MCF 10A (cell line): Measurements from ENCODE around the gene HDAC7. TPM values are rescaled to one million over a fixed set of nuclear protein-coding genes. Genes with fewer than 3 reads are reported as not detected.

Source experiments
- BruUV-seq: library from RNA; stranded (reverse); fragments of 400-500 nt; replicated peaks from 2 replicates; lab custom pipeline; 2021; lab: Mats Ljungman, UMichigan
- CTCF ChIA-PET: fragments of 300-600 bp; sonication (Branson Sonifier 250); formaldehyde crosslinking; extraction: SDS; loops from one replicate; lab custom pipeline; 2021; ENCODE audit warnings: antibody characterized with exemption, inconsistent platforms; lab: Yijun Ruan, JAX
- POLR2A ChIA-PET: fragments of 300-600, 350-650 bp; sonication (Branson Sonifier 250); formaldehyde crosslinking; extraction: SDS; loops from one replicate; lab custom pipeline; 2020; ENCODE audit warnings: antibody characterized with exemption, inconsistent platforms; lab: Yijun Ruan, JAX
- DNase-seq: peaks from one replicate; pipeline ENCODE4 v3.0.0-alpha.2; 2018; ENCODE audit not compliant: unreplicated experiment
- H3K27ac Mint-ChIP-seq: one replicate; pipeline ENCODE4 v1.8.0; 2022; ENCODE audit warnings: mild to moderate bottlenecking, low read depth, mixed read lengths; ENCODE audit not compliant: unreplicated experiment
- H3K27me3 Mint-ChIP-seq: one replicate; pipeline ENCODE4 v1.8.0; 2022; ENCODE audit warnings: mixed read lengths; ENCODE audit not compliant: insufficient read depth, unreplicated experiment
- H3K36me3 Mint-ChIP-seq: one replicate; pipeline ENCODE4 v1.8.0; 2022; ENCODE audit warnings: mild to moderate bottlenecking, moderate library complexity, mixed read lengths; ENCODE audit not compliant: insufficient read depth, unreplicated experiment
- H3K4me1 Mint-ChIP-seq: one replicate; pipeline ENCODE4 v1.8.0; 2022; ENCODE audit warnings: mixed read lengths; ENCODE audit not compliant: insufficient read depth, unreplicated experiment
- H3K4me3 Mint-ChIP-seq: one replicate; pipeline ENCODE4 v1.8.0; 2022; ENCODE audit warnings: mild to moderate bottlenecking, moderate library complexity, mixed read lengths; ENCODE audit not compliant: unreplicated experiment
- H3K9me3 Mint-ChIP-seq: one replicate; pipeline ENCODE4 v1.8.0; 2022; ENCODE audit warnings: mixed read lengths; ENCODE audit not compliant: unreplicated experiment
- CTCF ChIP-seq: fragments of 200-600 bp; IDR thresholded peaks from one replicate; pipeline ENCODE4 v1.8.0; 2022; ENCODE audit warnings: antibody characterized with exemption, mild to moderate bottlenecking; ENCODE audit not compliant: unreplicated experiment
- intact Hi-C: fragments of 100-400 bp; cut with micrococcal nuclease; formaldehyde crosslinking; loops from 2 replicates; pipeline ENCODE4 v1.14.1; 2022
- total RNA-seq: library from RNA; stranded (reverse); gene quantifications from 2 replicates; pipeline ENCODE4 v1.2.3, GENCODE V29; 2022

The HDAC7 gene
- total RNA-seq, 1 experiment from 2014 or later: 80.1 TPM

DNA sequence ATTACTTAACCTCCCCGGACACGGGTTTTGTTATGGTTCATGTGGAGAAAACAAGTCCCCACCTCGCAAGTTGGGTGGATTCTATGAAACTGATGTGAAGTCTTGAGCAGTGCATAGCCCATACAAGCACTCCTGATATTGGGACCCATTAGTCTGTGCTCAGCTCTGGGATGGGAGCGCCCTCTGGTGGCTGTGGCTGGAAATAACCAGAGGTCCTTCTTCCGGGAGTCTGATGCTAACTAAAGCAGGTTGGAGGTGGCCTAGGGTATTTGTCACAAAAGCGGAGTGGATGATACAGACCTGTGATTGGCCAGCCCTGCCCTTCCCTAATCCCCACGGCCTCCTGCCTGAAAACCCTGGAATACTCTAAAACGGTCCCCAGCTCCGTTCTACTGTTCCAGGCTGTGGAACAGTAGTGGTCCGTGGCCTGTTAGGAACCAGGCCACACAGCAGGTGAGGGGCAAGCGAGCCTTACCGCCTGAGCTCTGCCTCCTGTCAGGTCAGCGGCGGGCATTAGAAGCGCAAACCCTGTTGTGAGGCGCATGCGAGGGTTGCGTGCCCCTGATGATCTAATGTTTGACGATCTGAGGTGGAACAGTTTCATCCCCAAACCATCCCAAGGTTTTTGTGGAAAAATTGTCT is 40.3 kb downstream of the HDAC7 start:
- Mint-ChIP-seq H3K27me3 (no peaks in the 10 kb centered on the region), H3K36me3 (peaks cover 16% of the 10 kb centered on the region), H3K9me3 (no peaks in the 10 kb centered on the region), H3K4me3 (no peak overlapping the region), H3K27ac (no peak overlapping the region), H3K4me1 (peaks cover 30% of the 10 kb centered on the region)
- TF ChIP-seq CTCF: peak; percentile 89
- ChIA-PET CTCF (interaction anchor here (0.8 to 38.2 kb wide), 22 partner anchors 9 to 68 kb away, joined by 3 to 843 read pairs (median 6); partner anchors contain the start of gene ENDOU), POLR2A (interaction anchor here (0.6 to 2.7 kb wide), 7 partner anchors 11 to 506 kb away, joined by 3 to 15 read pairs (median 5); no protein-coding TSS in a partner anchor)
- intact Hi-C loops: loop anchor here (1.0 to 5.0 kb wide), 5 partner anchors 37 to 127 kb away; partner anchors contain the start of gene HDAC7
- no TSS peak for BruUV-seq
- DNase-seq: peak; percentile 88

DNA sequence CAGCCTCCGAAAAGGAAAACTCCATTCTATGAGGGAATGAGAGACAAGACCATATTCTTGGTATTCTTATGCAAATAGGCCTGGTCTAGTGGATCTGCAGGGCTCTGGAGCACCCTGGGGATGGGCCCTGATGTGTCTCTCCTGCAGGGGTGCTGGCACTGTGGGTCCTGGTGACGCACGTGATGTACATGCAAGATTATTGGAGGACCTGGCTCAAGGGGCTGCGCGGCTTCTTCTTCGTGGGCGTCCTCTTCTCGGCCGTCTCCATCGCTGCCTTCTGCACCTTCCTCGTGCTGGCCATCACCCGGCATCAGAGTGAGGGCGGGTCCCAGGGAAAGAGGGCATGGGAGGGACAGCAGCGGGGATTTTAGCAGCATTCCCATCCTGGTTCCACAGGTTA is 40.8 kb downstream of the HDAC7 start:
- intact Hi-C loops: loop anchor here (1.0 to 5.0 kb wide), 5 partner anchors 37 to 127 kb away; partner anchors contain the start of gene HDAC7
- Mint-ChIP-seq H3K9me3 (no peaks in the 10 kb centered on the region), H3K4me3 (no peak overlapping the region), H3K27me3 (no peaks in the 10 kb centered on the region), H3K36me3 (peaks cover 10% of the 10 kb centered on the region), H3K27ac (no peak overlapping the region), H3K4me1 (peaks cover 30% of the 10 kb centered on the region)
- DNase-seq: no peak
- TF ChIP-seq CTCF: no peak
- ChIA-PET POLR2A (interaction anchor here (0.6 to 2.7 kb wide), 6 partner anchors 11 to 505 kb away, joined by 3 to 15 read pairs (median 5); no protein-coding TSS in a partner anchor), CTCF (interaction anchor here (0.6 to 38.2 kb wide), 21 partner anchors 9 to 559 kb away, joined by 3 to 843 read pairs (median 6); no protein-coding TSS in a partner anchor)
- no TSS peak for BruUV-seq

- POLR2A ChIA-PET: interaction anchor here (0.6 to 3.8 kb wide), 7 partner anchors 9 to 60 kb away, joined by 3 to 25 read pairs (median 5); no protein-coding TSS in a partner anchor
- no TSS peak for BruUV-seq
- DNase-seq: no peak
- no peak for TF ChIP-seq CTCF
- CTCF ChIA-PET: interaction anchor here (0.6 to 38.2 kb wide), 23 partner anchors 8 to 558 kb away, joined by 3 to 843 read pairs (median 4); partner anchors contain the start of gene TMEM106C
- H3K36me3 Mint-ChIP-seq: peaks cover 6% of the 10 kb centered on the region
- no peak overlapping the region for H3K27ac Mint-ChIP-seq
- H3K4me3 Mint-ChIP-seq: no peak overlapping the region
- H3K27me3 Mint-ChIP-seq: no peaks in the 10 kb centered on the region
- H3K9me3 Mint-ChIP-seq: no peaks in the 10 kb centered on the region
- intact Hi-C loops: loop anchor here (5.0 kb wide), 2 partner anchors 39 to 126 kb away; partner anchors contain the start of gene HDAC7
- peaks cover 30% of the 10 kb centered on the region for H3K4me1 Mint-ChIP-seq
Observed at GRCh38 chr12:47777741-47778558, 41.8 kb downstream of the HDAC7 start.
